DMS79 treated with DMSO at 0.1 percent for 48 hours (cell line): ENCODE measurements around the gene TRIM27.
"Not testable (repeated sequence)": the region's sequence is repeated elsewhere in the genome, so short reads cannot be mapped to it uniquely, and the experiment has no call there.

Source experiments
- DNase-seq: peaks from one replicate; lab custom pipeline; 2025; lab: John Stamatoyannopoulos, UW

TRIM27 gene

GRCh38 chr6:28896505-28897368, 27.0 kb downstream of the TRIM27 start:
- peak; percentile 61 for DNase-seq

DNA sequence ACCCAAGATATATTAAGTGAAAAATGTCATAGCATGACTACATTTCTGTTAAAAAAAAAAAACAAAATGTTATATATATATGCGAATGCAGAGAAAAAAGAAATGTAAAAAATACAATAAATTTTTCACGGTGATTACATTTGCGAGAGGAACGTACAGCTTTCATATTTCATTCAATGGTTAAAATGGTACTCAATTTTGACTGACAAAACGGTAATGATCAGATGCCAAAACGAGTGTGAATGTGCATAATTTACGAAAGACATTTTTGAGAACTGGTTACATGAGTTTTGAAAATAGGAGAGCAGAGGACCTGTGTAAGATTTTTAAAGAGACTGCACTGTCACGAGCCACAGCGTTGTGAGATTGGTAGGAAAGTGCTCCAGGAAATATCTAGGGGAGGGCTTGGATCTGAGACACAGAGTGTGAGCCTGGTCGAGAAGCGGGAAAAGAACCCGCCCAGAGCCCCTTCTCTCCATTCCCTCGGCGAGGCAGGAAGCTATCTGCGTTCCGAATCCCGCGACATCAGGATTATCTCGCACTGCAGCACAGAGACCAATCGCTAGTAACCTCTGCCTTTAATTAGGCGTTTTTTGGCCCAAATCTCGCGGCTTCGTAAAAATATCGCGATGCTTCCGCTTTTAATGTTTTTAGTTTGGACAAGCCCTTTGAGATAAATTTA, 28.5 kb downstream of the TRIM27 start:
- DNase-seq, result peak; percentile 94

DNA sequence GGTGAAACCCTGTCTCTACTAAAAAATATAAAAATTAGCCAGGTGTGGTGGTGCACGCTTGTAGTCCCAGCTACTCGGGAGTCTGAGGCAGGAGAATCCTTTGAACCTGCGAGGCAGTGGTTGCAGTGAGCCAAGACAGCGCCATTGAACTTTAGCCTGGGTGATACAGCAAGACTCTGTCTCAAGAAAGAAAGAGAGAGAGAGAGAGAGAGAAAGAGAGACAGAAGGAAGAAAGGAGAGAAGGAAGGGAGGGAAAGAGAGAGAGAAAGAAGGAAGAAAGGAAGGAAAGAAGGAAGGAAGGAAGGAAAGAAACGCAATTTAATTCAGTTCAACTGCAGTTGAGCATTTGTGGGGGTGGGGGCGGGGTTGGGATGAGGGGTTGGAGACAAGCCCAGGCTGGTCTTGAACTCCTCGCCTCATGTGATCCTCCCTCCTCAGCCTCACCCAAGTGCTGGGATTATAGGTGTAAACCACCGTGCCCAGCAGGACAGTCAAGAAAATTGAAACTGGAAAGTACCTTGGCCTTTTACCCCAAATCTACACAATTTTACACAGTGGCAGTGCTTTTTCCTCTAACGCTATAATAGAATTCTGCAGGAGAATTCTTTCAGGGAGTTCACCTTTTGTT, 30.5 kb downstream of the TRIM27 start:
- no peak for DNase-seq

GRCh38 chr6:28892525-28892924, 31.3 kb downstream of the TRIM27 start:
- DNase-seq, result no peak

DNA sequence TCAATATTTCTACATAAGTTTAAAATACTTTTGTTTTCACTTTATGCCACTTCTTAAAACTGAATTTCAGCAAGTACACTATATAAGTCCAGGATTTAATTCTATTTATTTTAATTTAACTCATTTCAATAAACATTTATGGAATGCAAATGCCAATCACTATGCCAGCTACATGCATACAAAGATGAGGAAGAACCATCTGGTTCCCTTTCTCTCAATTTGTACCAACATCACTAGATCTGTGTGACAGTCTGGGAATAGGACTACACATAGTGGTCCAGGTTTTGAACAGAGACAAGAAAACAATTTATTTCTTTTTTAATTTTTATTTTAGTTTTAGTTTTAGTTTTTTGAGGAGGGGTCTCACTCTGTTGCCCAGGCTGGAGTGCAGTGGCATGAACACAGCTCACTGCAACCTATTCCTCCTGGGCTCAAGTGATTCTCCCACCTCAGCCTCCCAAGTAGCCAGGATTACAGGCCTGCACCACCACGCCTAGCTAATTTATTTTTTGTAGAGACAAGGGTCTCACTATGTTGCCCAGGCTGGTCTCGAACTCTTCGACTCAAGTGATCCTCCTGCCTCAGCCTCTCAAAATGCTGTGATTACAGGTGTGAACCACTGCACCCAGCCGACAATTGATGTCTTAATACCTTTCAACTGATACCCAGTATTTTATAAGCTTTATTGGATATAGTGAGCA, 35.8 kb downstream of the TRIM27 start:
- no peak for DNase-seq

- no peak for DNase-seq
These were observed 37.7 kb downstream of the TRIM27 start for GRCh38 chr6:28886079-28886439.

GRCh38 chr6:28884423-28885131, 39.2 kb downstream of the TRIM27 start:
- no peak for DNase-seq

DNA sequence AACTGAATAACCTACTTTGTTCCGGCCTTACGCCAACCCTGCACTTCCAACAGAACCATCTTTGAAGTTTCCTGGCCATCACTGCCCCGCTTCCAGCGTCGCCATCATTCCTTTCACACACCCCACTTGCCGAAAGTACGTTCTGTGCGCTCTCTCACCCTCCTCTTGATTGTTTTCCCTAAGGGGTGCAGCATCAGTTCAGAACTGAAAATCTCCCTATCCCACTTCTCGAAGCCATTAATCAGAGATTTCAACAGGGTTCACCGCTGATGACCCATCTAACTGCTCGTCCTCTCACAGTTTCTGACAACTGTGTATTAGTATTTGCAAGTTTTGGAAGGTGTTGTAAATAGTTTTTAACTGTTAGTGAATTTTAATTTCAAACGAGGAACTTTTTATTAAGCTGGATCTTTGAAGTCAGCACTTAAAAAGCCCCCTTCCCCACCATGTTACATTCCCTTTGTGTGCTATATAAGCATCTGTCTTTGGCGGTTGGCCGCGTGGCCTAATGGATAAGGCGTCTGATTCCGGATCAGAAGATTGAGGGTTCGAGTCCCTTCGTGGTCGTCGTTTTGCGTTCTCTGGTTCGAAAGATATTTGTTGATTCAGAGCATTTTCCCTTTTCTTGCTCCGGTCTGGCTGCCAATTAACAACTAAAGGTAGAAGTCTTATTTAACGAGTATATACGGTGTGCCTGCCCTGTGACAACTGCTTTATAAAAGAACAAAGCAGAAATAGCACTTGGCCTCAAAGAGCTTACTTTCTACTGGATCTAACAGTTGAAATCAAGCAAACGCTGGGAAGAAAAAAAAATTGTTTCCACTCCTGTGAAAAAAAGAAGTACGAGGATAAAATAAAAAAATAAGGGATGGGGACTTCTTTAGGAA, 42.6 kb downstream of the TRIM27 start:
- DNase-seq, result peak; percentile 62

- DNase-seq, result no peak
These were observed 43.3 kb downstream of the TRIM27 start for GRCh38 chr6:28880519-28880893.

- no peak for DNase-seq
These were observed 47.1 kb downstream of the TRIM27 start for GRCh38 chr6:28876710-28877109.

DNA sequence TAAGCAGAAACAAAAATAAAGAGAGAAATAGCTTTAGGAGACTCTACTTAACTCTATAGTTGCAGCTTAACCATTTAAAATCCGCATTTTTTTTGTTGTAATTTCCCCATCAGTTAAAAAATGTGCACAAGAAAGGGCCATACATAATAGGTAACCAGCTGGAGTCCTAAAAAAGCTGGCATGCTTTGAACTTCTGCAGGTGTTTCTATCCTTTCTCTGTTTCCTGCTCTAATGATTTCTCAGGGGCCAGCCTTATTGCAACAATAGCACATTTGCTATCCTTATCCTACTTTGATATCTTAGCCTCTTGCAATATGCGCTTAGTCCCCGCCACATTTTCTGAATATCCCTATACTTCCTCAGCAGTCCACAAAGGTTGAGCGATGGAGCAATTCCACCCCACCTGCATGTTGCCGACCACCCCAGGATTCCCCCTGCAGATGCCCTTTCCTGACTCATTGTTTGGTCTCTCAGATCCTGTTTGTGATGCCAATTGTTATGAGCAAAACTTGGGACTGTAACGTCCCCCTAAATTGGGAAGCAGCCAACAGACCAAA, 48.5 kb downstream of the TRIM27 start:
- DNase-seq, result no peak

DNA sequence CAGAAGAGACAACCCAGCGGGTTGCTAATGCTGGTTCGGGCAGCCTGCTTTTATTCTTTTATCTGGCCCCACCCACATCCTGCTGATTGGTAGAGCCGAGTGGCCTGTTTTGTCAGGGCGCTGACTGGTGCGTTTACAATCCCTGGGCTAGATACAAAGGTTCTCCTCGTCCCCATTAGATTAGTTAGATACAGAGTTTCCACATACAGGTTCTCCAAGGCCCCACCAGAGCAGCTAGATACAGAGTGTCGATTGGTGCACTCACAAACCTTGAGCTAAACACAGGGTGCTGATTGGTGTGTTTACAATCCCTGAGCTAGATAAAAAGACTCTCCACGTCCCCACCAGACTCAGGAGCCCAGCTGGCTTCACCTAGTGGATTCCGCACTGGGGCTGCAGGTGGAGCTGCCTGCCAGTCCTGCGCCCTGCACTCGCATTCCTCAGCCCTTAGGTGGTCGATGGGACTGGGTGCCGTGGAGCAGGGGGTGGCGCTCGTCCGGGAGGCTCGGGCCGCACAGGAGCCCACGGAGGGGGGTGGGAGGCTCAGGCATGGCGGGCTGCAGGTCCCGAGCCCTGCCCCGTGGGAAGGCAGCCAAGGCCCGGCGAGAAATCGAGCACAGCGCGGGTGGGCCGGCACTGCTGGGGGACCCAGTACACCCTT, 51.5 kb downstream of the TRIM27 start:
- not testable (repeated sequence) for DNase-seq

- DNase-seq, result no peak
These were observed 52.2 kb downstream of the TRIM27 start for GRCh38 chr6:28871335-28872156.

- no peak for DNase-seq
These were observed 54.9 kb downstream of the TRIM27 start for GRCh38 chr6:28868873-28869272.

GRCh38 chr6:28867086-28867409, 56.7 kb downstream of the TRIM27 start:
- DNase-seq, result no peak

DNA sequence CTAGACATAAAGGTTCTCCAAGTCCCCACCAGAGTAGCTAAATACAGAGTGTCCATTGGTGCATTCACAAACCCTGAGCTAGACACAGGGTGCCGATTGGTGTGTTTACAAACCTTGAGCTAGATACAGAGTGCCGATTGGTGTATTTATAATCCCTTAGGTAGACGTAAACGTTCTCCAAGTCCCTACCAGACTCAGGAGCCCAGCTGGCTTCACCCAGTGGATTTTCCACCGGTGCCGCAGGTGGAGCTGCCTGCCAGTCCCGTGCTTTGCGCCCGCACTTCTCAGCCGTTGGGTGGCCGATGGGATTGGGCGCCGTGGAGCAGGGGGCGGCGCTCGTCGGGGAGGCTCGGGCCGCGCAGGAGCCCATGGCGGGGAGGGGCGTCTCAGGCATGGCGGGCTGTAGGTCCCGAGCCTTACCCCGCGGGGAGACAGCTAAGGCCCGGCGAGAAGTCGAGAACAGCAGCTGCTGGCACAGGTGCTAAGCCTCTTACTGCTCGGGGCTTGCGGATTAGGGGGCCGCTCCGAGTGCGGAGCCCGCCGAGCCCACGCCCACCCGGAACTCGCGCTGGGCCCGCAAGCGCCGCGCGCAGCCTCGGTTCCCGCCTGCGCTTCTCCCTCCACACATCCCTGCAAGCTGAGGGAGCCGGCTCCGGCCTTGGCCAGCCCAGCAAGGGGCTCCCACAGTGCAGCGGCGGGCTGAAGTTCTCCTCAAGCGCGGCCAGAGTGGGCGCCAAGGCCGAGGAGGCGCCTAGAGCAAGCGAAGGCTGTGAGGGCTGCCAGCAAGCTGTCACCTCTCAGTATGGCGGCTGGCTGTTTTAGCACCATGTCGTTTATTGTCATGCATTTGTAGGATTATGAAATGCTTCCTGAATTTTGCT, 57.3 kb downstream of the TRIM27 start:
- DNase-seq, result peak; percentile 35

GRCh38 chr6:28865401-28866204, 58.2 kb downstream of the TRIM27 start:
- DNase-seq, result no peak
